ENCODE results near the gene LRP2. TPM values are rescaled to one million over a fixed set of nuclear protein-coding genes. Genes with fewer than 3 reads are reported as not detected.

LRP2 gene
- total and polyA plus RNA-seq, 7 donors, result 0.02 TPM; not detected in 6

DNA sequence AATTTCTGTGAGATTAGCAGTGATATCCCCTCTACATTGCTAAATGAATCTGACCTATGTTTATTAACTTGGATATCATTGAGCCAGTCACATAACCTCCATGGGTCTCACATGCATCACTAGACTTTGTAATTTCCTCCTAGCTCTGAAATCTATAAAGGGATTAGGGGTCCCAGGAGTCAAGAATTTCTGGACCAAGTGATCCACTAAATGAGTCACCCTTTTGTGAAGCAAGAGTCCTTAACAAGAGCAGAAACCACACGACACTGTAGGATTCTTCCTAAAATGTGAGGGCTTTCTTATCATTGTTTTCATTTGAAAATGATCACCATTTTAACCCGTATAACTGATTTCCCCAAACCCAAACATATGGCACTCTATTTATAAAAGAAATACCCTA, 202.6 kb downstream of the LRP2 start:
- no peaks in the 10 kb centered on the region for H3K9me3 ChIP-seq
- WGBS, 3 donors, result 64 to 68% (median 67%) methylated on average over 2 of the region's 2 CpGs

DNA sequence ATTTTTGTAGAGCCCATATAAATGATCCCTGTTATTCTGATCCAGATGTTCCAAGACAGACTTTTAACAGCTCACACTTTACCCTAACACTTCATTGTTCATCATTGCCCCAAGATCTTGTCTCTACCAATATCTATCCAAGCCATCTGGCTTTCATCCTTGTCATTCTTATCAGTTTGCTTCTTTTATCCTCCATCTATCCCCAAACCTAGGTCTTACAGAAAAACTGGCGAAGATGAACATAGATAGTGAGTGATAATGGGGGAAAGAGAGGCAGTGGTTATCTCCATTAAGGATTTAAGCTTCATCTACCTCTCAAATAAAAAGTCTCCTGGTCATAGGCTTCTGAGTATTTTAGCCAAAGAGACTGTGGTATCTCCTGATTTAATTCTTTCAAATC, 203.5 kb downstream of the LRP2 start:
- no peak overlapping the region for H3K4me3 ChIP-seq
- intact Hi-C loops (cut with DNase I), result no loop called here
- no peaks in the 10 kb centered on the region for H3K36me3 ChIP-seq (ENCODE audit: insufficient read depth in 1 of 2, low read depth in 1 of 2)
- TF ChIP-seq, protein P1, sequence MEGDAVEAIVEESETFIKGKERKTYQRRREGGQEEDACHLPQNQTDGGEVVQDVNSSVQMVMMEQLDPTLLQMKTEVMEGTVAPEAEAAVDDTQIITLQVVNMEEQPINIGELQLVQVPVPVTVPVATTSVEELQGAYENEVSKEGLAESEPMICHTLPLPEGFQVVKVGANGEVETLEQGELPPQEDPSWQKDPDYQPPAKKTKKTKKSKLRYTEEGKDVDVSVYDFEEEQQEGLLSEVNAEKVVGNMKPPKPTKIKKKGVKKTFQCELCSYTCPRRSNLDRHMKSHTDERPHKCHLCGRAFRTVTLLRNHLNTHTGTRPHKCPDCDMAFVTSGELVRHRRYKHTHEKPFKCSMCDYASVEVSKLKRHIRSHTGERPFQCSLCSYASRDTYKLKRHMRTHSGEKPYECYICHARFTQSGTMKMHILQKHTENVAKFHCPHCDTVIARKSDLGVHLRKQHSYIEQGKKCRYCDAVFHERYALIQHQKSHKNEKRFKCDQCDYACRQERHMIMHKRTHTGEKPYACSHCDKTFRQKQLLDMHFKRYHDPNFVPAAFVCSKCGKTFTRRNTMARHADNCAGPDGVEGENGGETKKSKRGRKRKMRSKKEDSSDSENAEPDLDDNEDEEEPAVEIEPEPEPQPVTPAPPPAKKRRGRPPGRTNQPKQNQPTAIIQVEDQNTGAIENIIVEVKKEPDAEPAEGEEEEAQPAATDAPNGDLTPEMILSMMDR (IDR thresholded peaks at IDR 0.05), result no peak
- peaks cover 0 to under 1% (median 0%) of the 10 kb centered on the region in 3 donors for H3K27me3 ChIP-seq (ENCODE audit: insufficient read depth in 3 of 3, low read length in 2 of 3)
- H3K27ac ChIP-seq, result no peak overlapping the region
- 65 to 79% (median 76%) methylated on average over 1 of the region's 1 CpG for WGBS, 3 donors
- no peaks in the 10 kb centered on the region for H3K4me1 ChIP-seq
- ATAC-seq, result no peak
- H3K9me3 ChIP-seq, result no peaks in the 10 kb centered on the region
- DNase-seq, result no peak

More for the DNA sequence above, 202.6 kb downstream of the LRP2 start:
- H3K4me3 ChIP-seq, result no peak overlapping the region
- intact Hi-C loops (cut with DNase I), result no loop called here
- DNase-seq (no peak), ATAC-seq (no peak)
- H3K4me1 ChIP-seq, result no peaks in the 10 kb centered on the region
- no peaks in the 10 kb centered on the region for H3K36me3 ChIP-seq (ENCODE audit: insufficient read depth in 1 of 2, low read depth in 1 of 2)
- no peak overlapping the region for H3K27ac ChIP-seq
- TF ChIP-seq, protein P1 (IDR thresholded peaks at IDR 0.05), result no peak
- no peaks in the 10 kb centered on the region for H3K27me3 ChIP-seq (ENCODE audit: insufficient read depth in 3 of 3, low read length in 2 of 3)

DNA sequence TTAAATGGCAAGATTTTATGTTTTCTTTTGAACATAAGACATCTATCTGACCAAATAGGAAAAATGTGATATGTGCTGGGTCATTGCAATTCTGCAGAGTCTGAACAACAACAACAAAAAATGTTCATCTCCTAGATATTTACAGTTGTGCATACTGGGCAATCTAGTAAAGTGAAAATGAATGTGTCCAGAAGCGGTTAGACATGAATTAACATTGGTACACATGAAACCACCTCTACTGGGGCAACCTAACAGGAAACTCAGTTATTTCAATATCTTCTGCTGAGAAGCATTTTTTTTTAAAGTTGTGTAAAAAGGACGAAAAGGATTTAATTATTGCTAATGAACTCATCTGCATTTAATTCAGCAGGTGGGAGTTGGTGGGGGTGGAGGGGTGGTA, 216.1 kb downstream of the LRP2 start:
- Histone ChIP-seq H3K27ac (no peak overlapping the region), H3K4me1 (no peaks in the 10 kb centered on the region), H3K27me3 (ENCODE audit: insufficient read depth in 3 of 3, low read length in 2 of 3) (no peaks in the 10 kb centered on the region), H3K4me3 (no peak overlapping the region), H3K9me3 (no peaks in the 10 kb centered on the region), H3K36me3 (ENCODE audit: insufficient read depth in 1 of 2, low read depth in 1 of 2) (no peaks in the 10 kb centered on the region)
- WGBS, 3 donors, result 87 to 91% (median 90%) methylated on average over 2 of the region's 2 CpGs
- DNase-seq (no peak), ATAC-seq (no peak)
- TF ChIP-seq, protein P1 (IDR thresholded peaks at IDR 0.05), result no peak
- intact Hi-C loops (cut with DNase I), result no loop called here

DNA sequence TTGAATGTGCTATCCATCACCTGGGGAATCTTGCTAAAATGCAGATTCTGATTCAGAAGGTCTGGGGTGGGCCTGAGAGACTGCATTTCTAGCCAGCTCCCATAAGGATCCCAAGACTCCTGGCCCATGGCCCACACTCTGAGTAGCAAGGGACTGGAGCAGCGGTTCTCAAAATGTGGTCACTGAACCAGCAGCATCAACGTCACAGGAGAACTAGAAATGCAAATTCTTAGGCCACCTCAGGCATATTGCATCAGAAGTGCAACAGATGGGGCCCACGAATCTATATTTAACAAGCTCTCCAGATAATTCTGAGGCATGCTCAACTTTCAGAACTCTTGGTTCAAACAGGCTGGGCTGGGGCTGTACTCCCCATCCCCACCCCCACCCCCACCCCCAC, 218.3 kb downstream of the LRP2 start:
- 56 to 60% (median 59%) methylated on average over 3 of the region's 3 CpGs for WGBS, 3 donors
- no peak overlapping the region for H3K27ac ChIP-seq
- no peaks in the 10 kb centered on the region for H3K9me3 ChIP-seq
- H3K4me1 ChIP-seq, result no peaks in the 10 kb centered on the region
- ATAC-seq, result no peak
- intact Hi-C loops (cut with DNase I), result no loop called here
- H3K4me3 ChIP-seq, result no peak overlapping the region
- TF ChIP-seq, protein P1 (IDR thresholded peaks at IDR 0.05), result no peak
- H3K27me3 ChIP-seq (ENCODE audit: insufficient read depth in 3 of 3, low read length in 2 of 3), result no peaks in the 10 kb centered on the region
- DNase-seq, result no peak
- no peaks in the 10 kb centered on the region for H3K36me3 ChIP-seq (ENCODE audit: insufficient read depth in 1 of 2, low read depth in 1 of 2)

DNA sequence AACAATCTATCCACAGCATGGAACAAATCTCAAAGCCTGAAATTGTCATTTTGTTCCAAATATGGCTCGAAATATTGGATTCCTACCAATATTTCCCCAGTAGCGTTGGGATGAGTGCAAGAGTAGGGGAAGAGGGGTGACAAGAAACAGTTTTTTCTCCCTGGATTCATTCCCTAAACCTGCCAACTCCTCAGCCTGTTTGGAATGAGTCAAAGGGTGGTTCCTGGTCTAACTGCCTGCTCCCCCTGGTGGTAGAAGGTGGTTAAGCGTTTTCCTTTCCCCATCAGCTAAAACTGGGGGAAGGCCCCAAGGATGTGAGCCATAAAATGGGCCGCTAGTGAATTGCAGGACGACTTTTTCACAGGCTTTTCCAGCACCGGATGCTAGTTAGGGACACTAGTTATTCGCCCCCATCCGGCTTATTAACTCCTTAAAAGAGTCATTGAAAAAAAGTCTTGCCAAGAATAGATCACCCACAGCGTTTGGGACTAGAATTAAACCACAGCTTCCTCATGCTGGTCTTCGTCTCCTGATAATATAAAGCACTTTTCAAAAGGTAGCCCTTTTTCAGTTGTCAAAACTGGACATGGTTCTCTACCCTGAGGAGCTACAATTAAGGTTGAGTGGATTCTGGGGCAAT, 220.5 kb downstream of the LRP2 start:
- peak in 2 of 4 donors; percentile 55 to 61 for ATAC-seq
- H3K36me3 ChIP-seq (ENCODE audit: insufficient read depth in 1 of 2, low read depth in 1 of 2), result no peaks in the 10 kb centered on the region
- H3K4me1 ChIP-seq, result no peaks in the 10 kb centered on the region
- H3K4me3 ChIP-seq, result no peak overlapping the region
- intact Hi-C loops (cut with DNase I), result loop anchor here in 1 of 2 donors (2.0 kb wide), 1 partner anchor 181 kb away; no protein-coding TSS in a partner anchor
- no peak for DNase-seq
- TF ChIP-seq, protein P1 (IDR thresholded peaks at IDR 0.05), result peak; percentile 63
- no peaks in the 10 kb centered on the region for H3K9me3 ChIP-seq
- H3K27ac ChIP-seq, result no peak overlapping the region
- H3K27me3 ChIP-seq (ENCODE audit: insufficient read depth in 3 of 3, low read length in 2 of 3), result no peaks in the 10 kb centered on the region
- 24 to 32% (median 32%) methylated on average over 10 of the region's 10 CpGs for WGBS, 3 donors
